KG1 (cell line): ENCODE measurements around the gene IFT22.
A peak's percentile ranks its signal among the peaks of the same experiment; 100 is the strongest.
"Not testable (repeated sequence)": the region's sequence is repeated elsewhere in the genome, so short reads cannot be mapped to it uniquely, and the experiment has no call there.

Experiments
- DNase-seq: peaks from one replicate; lab custom pipeline; 2025; lab: John Stamatoyannopoulos, UW

Gene IFT22

DNA sequence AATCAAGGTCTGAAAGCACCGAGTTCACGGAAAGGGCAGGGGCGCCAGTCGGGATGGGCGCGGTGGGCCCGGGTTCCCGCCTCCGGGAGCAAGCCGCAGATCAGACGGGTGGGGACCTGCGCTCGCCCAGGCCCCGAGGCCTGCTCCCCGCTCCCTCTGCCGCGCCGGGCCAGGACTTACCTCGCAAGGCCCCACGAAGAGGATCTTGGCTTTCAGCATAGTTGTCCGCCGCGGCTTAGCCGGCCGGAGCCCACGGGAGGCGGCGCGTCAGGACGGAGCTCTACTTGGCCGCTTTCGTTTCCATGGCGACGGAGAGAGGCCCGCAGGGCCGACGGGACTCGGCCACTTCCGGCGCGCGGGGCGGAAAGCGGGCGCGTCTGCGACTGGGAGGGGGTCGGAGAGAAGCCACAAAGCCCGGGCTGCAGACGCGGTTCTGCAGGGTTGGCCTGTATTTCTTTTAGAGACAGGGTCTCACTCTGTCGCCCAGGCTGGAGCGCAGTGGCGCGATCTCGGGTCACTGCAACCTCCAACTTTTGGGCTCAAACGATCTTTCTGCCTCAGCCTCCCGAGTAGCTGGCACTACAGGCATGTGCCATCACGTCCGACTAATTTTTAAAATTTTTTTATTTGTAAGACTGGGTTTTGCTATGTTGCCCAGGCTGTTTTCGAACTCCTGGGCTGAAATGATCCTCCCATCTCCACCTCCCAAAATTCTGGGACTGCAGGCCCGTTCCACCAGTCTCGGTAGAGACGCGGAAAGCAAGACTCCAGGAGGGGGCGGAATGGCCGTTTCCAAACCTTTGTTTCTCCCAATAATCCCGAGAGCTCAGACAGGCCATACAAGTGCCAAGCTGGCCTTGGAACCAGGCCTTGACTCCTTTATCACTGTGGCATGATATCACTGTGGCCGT lies at the start of gene IFT22:
IFT22 (minus strand) TSS at position 322 of the 911 bp plus-strand sequence; CDS start at position 219, 103 bp downstream.
- peak; percentile 42 for DNase-seq

DNA sequence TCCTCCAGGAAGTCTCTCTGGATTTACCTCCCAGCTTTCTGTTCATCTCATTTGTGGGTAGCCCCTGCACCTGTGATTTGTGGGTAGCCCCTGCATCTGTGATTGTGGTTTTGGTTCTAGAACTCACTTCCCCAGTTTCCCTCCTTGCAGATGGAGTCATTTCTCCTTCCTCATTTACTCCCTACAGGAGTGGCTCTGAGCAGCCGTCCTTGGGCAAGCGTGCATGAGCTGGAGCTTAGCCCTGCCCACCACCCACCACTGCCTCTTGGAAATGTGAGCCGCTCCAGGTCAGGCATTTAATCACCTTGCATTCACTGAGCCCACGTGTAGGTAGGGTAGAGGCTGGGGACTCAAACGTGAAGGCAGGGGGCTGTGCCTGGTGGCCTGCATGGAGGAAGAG lies 49.2 kb upstream of the IFT22 start:
- DNase-seq: no peak

DNA sequence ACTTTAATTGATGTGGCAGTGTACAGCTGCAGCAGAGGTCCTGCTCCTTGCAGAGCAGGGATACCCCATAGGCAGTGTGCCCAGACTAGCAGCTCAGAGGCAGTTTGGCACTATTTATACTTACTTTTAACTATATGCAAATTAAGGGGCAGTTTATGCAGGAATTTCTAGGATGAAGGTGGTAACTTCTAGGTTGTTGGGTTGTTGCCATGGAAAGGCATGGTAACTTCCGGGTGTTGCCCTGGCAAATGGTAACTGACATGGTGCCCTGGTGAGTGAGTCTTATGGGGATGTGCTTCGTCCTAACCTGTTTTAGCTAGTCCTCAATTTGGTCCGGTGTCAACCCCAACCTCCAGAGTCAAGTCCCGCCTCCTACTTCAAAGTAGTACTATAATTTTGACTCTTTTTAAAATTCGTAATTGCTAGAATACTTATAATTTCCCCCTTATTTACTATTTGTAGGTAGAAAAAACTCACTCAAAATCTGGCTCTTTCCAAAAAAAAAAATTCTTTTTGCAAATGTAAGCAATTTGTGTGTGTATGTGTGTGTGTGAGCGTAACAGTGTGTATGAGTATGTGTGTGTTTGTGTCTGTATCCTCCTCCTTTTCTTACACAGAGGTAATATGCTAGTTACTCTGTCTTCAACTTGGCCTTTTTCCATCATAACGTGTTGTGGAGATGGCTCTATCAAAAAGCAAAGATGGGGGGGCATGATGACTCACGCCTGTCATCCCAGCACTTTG lies 47.0 kb upstream of the IFT22 start:
- DNase-seq: no peak

DNA sequence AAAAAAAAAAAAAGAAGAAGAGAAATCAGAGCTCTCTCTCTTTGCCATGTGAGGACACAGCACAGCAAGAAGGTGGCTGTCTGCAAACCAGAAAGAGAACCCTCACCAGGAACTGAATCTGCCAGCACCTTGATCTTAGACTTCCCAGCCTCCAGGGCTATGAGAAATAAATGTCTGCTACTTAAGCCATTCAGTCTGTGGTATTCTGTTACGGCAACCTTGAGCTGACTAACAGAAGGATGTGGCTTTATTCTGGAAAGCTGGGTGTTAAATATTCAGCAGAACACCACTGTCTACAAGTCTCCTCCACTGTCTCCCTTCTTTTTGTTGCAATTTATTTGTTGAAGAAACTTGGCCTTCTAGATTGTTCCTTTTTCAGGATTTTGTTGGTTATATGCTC lies 46.1 kb upstream of the IFT22 start:
- no peak for DNase-seq

DNA sequence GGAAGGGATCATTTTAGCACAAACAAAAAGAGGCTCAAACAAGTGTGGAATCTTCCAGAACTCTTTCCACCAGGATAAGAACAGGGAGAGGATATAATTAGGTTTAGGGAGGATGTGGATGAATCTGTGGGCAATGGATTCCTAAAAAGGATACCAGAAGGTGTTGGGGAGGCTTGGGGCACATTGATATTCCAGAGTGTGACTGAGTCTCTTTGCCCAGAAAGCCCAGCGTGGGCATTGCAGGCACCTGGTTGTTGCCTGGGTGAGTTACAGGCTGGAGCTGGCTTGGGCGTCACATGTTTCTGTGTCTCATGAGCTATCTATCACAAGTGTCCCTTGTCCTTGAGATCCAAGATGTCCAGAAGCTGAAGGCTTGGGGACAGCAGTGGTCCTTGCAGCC lies 44.3 kb upstream of the IFT22 start:
- DNase-seq: no peak

DNA sequence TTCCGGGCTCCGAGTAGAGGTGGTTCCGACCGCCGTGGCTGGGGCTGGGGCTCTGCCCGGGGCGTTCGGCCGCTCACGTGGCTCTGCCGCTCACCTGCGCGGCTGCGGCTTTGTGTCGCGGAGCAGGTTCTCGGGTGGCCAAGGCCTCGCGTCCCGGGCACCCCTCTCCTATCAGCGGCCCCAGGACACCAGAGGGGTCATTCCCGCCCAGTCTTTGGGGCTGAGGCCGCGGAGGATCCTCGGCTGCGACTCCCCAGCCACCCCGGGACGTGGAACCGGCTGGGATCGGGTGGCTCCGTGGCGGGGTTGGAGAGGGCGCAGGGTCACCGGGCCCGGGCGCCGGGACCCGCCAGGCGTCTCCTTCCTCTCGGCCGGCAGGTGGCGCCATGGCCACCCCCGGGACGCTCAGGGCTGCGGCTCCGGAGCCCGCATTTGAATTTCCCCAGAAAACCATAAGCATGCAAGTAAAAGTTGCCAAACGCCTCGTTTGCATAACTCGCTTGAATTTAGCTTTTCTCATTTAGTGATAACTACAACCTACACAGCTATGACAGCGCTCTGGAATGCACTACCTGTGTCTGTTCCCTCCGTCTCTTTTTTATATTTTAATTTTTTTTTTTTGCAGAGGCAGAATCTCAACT lies 42.2 kb upstream of the IFT22 start:
- DNase-seq: no peak

DNA sequence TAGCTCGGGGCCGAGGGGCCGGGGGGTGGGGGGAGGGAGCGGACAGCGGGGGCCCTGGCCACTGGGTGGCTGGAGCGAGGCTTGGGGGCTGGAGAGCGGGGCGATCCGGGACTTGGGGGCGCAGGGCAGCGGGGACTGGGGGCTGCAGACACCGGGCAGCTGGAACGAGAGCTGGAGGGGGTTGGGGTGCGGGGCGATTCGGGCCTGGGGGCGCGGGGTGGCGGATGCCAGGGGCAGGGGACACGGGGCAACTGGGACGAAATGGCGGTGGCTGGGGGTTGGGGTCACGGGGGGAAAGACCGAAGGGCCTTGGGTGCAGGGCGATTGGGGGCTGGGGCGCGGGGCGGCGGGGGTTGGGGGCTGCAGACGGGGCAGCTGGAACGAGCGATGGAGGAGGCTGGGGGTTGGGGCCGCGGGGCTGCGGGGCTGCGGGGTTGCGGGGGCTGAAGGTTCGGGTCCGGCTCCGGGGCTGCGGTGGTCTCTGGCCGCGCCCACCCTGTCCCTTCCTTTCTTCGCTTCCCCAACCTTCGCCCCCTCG lies 41.7 kb upstream of the IFT22 start:
- DNase-seq: no peak

DNA sequence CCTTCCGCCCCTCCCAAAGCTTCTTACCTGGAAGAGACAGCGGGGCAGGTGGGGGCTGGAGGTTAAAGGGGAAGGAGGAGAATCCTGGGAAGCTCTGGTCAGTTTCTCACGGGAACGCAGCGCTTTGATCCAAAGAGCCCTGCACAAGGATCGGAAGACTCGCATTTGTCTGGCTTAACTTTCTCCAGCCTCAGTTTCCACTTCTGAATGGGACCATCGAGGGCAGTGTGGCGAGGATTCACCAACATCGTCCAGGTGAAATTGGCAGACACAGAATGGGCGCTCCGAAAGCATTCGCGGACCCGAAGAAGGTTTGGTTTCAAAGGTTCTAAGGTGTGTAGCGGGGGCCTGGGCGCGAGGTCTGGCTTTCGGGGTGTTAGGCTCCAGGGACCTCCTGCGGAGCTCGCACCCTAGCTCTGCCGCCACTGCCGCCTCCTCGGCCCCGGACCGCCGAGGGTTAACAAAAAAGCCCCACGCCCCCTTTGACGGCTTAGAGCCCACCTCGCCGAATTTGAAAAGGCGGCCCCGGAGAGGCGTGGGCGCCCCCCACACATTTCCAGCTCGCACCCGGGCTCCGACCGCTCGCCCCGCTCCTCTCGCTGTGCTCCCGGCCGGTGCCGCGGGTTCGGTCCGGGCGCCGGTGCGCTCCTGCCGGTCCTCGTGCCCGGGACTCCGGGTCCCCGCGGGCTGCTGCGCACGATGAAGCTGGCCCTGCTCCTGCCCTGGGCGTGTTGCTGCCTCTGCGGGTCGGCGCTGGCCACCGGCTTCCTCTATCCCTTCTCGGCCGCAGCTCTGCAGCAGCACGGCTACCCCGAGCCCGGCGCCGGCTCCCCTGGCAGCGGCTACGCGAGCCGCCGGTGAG lies 41.0 kb upstream of the IFT22 start, which contains the start of gene COL26A1:
COL26A1 (plus strand) TSS at position 542 of the 862 bp plus-strand sequence; CDS start at position 700, 158 bp downstream.
- DNase-seq: no peak

DNA sequence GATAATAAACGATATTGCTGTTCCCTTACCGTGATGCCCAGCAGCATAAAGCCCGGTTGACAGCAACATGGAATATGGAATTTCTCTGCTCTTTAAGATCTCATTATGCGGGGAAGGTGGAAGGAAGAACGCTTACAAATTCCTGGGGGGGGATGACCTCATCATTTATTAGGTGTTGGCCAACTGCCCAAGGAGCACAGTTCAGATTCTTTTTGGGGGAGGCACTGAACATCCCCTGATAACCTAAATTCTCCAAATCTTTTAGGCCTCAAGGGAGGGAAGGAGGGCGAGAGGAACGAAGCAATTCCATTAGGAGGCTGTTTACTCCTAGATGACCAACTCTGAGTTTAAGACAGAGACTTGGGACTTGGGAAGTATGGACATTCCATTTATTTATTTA lies 35.8 kb upstream of the IFT22 start:
- DNase-seq: no peak

DNA sequence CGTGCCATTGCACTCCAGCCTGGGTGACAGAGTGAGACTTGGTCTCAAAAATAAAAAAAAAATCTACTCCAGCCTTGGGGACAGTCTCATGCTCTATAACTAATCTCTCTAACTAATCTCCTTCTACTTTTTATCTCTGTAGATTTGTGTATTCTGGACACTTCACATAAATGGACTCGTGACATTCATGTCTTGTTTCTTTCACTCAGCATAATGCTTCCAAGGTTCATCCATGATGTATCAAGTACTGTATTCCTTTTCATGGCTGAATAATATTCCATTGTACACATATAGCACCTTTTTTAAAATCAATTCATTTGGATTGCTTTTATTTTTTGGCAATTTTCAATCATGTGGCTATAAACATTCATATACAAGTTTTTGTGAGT lies 31.3 kb upstream of the IFT22 start:
- no peak for DNase-seq

DNA sequence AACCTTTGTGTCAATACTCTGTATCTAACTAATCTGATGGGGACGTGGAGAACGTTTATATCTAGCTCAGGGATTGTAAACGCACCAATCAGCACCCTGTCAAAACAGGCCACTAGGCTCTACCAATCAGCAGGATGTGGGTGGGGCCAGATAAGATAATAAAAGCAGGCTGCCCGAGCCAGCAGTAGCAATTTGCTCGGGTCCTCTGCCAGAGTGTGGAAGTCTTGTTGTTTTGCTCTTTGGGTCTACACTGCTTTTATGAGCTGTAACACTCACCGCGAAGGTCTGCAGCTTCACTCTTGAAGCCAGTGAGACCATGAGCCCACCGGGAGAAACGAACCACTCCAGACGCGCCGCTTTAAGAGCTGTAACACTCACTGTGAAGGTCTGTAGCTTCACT lies 27.7 kb upstream of the IFT22 start:
- not testable (repeated sequence) for DNase-seq

DNA sequence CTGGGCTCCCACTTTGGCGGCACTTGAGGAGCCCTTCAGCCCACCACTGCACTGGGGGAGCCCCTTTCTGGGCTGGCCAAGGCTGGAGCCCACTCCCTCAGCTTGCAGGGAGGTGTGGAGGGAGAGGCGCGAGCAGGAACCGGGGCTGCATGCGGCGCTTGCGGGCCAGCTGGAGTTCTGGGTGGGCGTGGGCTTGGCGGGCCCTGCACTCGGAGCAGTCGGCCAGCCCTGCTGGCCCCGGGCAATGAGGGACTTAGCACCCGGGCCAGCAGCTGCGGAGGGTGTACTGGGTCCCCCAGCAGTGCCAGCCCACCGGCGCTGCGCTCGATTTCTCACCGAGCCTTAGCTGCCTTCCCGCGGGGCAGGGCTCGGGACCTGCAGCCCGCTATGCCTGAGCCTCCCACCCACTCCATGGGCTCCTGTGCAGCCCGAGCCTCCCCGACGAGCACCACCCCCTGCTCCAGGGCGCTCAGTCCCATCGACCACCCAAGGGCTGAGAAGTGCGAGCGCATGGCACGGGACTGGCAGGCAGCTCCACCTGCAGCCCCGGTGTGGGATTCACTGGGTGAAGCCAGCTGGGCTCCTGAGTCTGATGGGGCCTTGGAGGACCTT lies 26.9 kb upstream of the IFT22 start:
- not testable (repeated sequence) for DNase-seq

DNA sequence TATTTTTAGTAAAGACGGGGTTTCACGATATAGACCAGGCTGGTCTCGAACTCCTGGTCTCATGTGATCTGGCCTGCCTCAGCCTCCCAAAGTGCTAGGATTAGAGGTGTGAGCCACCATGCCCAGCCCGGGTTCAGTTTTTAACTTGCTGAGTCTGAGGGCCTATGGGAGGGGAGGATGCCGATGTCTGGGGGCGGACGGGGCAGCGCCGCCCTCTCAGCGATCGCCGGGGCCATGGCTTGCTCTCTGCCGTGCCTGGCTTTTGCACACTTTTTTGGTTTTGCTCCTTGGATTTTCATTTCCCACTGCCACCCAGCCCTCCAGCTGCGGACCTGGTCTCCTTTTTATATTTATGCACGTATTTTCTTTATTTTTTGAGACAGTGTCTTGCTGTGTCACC lies 25.9 kb upstream of the IFT22 start:
- no peak for DNase-seq

DNA sequence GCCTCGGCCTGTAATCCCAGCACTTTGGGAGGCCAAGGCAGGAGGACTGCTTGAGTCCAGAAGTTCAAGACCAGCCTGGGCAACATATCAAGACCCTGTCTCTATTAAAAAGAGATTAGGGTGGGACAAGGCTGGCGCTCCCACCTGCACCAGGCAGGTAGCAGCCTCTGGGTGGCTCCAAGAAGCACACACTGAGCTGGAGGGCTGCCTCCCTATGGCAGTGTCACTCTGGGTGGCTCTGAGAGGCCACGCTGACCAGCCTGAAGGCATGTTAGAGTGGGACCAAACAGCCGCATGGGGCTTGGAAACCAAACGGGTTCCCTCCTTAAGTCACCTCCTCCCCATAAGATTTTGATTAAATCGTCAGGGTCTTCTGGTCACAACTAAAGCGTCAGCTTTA lies 21.3 kb upstream of the IFT22 start:
- no peak for DNase-seq

DNA sequence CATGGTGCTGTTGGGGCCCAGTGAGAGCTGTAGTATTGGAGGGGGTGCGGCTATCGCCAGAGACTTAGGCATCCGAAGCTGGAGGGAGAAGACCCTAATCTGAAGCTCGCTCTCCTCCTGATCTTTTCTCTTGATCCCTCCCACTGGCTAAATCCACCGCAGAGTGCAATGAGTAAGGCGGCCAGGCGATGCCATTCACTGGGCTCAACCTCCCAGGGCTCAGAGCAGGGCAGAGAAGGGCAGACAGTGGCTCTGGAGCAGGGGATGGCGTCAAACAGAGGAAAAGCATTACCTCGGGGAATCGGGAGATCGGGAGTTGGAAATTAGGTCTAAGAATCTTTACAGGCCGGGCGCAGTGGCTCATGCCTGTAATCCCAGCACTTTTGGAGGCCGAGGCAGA lies 18.8 kb upstream of the IFT22 start:
- DNase-seq: no peak

DNA sequence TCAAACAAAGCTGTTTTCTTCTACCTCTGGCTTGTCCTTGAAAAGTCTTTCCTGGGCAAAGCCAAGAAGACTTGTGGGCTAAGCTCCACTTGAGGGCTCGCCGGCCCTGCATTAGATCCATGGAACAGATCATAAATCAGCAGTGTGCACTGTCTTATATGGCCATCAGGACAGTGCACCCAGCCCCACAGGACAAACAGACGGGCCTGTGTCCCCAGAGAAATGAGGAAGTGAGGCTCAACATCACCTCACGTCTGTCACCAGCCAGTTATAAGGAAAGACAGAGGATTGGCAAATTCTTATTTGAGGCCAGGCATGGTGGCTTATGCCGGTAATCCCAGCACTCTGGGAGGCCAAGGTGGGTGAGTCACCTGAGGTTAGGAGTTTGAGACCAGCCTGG lies 12.3 kb upstream of the IFT22 start:
- DNase-seq: no peak

DNA sequence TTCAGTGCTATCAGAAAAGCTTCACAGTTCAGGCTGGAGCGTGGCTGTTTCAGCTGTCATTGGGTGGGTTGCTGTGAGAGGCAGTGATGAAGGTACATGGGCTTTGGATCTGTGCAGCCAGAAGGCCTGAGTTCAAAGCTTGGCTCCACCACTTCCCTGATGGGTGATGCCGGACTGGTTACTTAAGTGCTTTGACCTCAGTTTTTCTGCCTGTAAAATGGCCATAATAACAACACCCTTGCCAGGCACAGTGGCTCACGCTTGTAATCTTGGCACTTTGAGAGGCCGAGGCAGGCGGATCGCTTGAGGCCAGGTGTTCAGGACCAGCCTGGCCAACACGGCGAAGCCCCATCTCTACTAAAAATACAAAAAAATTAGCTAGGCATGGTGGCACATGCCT lies 10.4 kb upstream of the IFT22 start:
- no peak for DNase-seq

DNA sequence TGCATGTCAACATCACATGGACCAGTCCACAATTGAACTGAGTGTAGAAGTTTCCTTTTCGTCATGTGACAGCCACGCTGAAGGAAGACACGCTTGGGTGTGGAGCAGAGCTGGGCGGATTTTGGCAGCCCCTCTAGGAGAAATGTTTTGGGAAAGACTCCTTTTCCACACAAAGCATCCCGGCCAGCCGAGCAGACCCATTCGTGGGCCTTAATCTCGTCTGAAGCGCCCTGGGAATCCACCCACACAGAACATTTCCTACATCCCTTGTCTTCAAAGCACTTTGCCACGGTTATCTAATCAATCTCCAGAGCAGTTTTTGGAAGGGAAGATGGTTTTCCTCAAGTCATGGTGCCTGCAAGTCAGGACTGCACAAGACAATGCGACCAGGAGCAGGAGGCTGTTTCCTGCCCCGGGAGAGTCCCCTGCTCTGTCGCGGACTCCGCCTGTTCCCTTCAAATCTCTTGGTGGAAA lies 8.4 kb upstream of the IFT22 start:
- DNase-seq: no peak

DNA sequence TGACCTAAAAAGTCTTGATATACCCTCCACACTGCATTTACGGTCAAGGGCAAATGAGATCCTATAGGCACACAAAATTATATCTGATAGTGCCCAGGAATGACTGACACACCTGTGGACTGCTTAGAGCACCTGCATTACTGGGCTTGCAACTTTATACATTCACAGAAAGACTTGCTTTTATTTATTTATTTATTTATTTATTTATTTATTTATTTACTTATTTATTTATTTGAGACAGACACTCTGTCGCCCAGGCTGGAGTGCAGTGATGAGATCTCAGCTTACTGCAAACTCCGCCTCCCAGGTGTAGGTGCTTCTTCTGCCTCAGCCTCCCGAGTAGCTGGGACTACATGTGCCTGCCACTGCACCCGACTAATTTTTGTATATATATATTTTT lies 6.5 kb upstream of the IFT22 start:
- DNase-seq: no peak

DNA sequence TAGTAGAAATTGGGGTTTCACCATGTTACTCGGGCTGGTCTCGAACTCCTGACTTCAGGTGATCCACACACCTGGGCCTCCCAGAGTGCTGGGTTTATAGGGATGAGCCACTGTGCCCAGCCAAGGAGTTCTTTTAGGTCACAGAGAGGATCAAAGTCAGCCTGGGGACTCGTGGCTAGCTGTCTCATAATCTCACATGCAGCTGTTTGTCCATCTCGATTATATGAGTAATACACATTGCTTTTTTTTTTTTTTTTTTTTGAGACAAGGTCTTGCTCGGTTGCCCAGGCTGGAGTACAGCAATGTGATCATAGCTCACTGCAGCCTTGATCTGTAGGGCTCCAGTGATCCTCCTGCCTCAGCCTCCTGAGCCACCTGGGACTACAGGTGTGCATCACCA lies 2.2 kb downstream of the IFT22 start:
- no peak for DNase-seq

DNA sequence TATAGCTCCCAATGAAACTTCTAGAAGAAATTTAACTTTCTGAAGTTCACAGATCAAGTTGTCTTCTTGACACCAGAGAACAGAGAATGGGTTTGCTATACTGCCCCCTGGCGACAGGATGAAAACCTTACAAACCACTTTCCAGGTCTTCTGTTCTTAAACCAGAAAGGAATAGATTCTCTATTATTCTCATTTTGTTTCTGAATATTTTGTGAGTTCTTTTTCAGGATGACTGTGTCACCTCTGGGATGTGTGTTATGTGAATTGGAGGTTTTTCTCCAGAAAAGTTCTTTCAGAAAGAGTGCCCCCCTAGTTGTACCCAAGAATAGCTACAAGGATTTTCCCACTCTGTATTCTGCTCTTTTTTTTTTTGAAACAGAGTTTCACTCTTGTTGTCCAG lies 6.3 kb downstream of the IFT22 start:
- DNase-seq: no peak
